Ishikawa (cell line): ENCODE results near the gene AKAP6.

Experiments used
- CEBPB ChIP-seq: IDR thresholded peaks from 2 replicates; pipeline ENCODE4 v1.6.1; 2012
- CREB1 ChIP-seq: IDR thresholded peaks from 2 replicates; pipeline ENCODE4 v1.6.1; 2012; ENCODE audit warnings: low read depth
- EGR1 ChIP-seq: IDR thresholded peaks from 2 replicates; pipeline ENCODE4 v1.6.1; 2012
- EP300 ChIP-seq: IDR thresholded peaks from 2 replicates; pipeline ENCODE4 v1.6.1; 2012; ENCODE audit warnings: borderline replicate concordance
- FOXM1 ChIP-seq: IDR thresholded peaks from 2 replicates; pipeline ENCODE4 v1.6.1; 2012; ENCODE audit warnings: low read depth, borderline replicate concordance
- NFIC ChIP-seq: IDR thresholded peaks from 2 replicates; pipeline ENCODE4 v1.6.1; 2012
- RAD21 ChIP-seq: IDR thresholded peaks from 2 replicates; pipeline ENCODE4 v1.6.1; 2012; ENCODE audit warnings: low read depth
- REST ChIP-seq: IDR thresholded peaks from 2 replicates; pipeline ENCODE4 v1.6.1; 2012; ENCODE audit warnings: low read depth, mild to moderate bottlenecking
- TAF1 ChIP-seq: IDR thresholded peaks from 2 replicates; pipeline ENCODE4 v1.6.1; 2012; ENCODE audit warnings: low read depth, mild to moderate bottlenecking
- TCF12 ChIP-seq: IDR thresholded peaks from 2 replicates; pipeline ENCODE4 v1.6.1; 2012; ENCODE audit warnings: low read depth
- TEAD4 ChIP-seq: IDR thresholded peaks from 2 replicates; pipeline ENCODE4 v1.6.1; 2012
- YY1 ChIP-seq: IDR thresholded peaks from 2 replicates; pipeline ENCODE4 v1.6.1; 2012; ENCODE audit warnings: low read depth
- ZBTB7A ChIP-seq: IDR thresholded peaks from 2 replicates; pipeline ENCODE4 v1.6.1; 2012; ENCODE audit warnings: low read depth
- TF ChIP-seq, protein P1 (sequence below): IDR thresholded peaks from 2 replicates; pipeline ENCODE4 v1.6.1; 2012
- TF ChIP-seq, protein P2 (sequence below): IDR thresholded peaks from 2 replicates; pipeline ENCODE4 v1.6.1; 2012

The AKAP6 gene

GRCh38 chr14:32367516-32367915 is 38.4 kb downstream of the AKAP6 start:
- no peak for TF ChIP-seq EP300
- TF ChIP-seq CREB1 = no peak
- TF ChIP-seq CEBPB = no peak
- TF ChIP-seq REST = no peak
- no peak for TF ChIP-seq FOXM1
- no peak for TF ChIP-seq TAF1
- TF ChIP-seq TCF12 = no peak
- no peak for TF ChIP-seq TEAD4
- TF ChIP-seq, protein P1, sequence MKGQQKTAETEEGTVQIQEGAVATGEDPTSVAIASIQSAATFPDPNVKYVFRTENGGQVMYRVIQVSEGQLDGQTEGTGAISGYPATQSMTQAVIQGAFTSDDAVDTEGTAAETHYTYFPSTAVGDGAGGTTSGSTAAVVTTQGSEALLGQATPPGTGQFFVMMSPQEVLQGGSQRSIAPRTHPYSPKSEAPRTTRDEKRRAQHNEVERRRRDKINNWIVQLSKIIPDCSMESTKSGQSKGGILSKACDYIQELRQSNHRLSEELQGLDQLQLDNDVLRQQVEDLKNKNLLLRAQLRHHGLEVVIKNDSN = no peak
- TF ChIP-seq EGR1 = no peak
- TF ChIP-seq, protein P2, sequence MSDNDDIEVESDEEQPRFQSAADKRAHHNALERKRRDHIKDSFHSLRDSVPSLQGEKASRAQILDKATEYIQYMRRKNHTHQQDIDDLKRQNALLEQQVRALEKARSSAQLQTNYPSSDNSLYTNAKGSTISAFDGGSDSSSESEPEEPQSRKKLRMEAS = no peak

GRCh38 chr14:32368107-32368506 is 39.0 kb downstream of the AKAP6 start:
- TF ChIP-seq, protein P2 = no peak
- no peak for TF ChIP-seq ZBTB7A
- no peak for TF ChIP-seq FOXM1
- TF ChIP-seq YY1 = no peak
- no peak for TF ChIP-seq TCF12
- no peak for TF ChIP-seq NFIC
- no peak for TF ChIP-seq EGR1
- TF ChIP-seq, protein P1 = no peak
- TF ChIP-seq TEAD4 = no peak
- TF ChIP-seq CEBPB = no peak
- no peak for TF ChIP-seq RAD21

GRCh38 chr14:32370714-32371113 is 41.6 kb downstream of the AKAP6 start:
- TF ChIP-seq EGR1 (no peak), TAF1 (no peak), YY1 (no peak), NFIC (no peak), REST (no peak), TCF12 (no peak)
- TF ChIP-seq, protein P1 = no peak

DNA sequence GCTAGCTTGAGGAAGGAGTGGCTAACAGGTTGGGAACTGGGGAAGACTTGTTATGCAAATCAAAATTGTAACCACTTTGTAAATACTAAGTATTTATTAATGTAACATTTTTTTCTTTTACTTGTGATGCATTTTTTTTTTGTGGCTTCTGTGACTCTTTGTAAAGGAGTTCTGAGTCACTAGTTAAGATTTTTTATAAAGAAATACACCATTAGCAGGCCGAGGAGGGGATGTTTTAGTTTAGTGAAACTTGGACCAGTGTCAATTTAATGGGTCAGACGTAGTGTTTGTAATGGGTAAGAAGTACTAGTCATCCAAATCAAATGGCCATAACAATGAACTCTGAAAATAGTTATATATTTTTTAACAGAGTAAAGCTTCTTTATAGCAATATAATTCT is 43.1 kb downstream of the AKAP6 start:
- no peak for TF ChIP-seq CREB1
- TF ChIP-seq, protein P1 = no peak
- TF ChIP-seq, protein P2 = no peak
- TF ChIP-seq EP300 = no peak
- no peak for TF ChIP-seq TCF12
- no peak for TF ChIP-seq RAD21
- TF ChIP-seq CEBPB = no peak
- no peak for TF ChIP-seq TEAD4
- no peak for TF ChIP-seq EGR1
- TF ChIP-seq NFIC = no peak
- no peak for TF ChIP-seq ZBTB7A
- no peak for TF ChIP-seq YY1
- TF ChIP-seq FOXM1 = no peak
- TF ChIP-seq REST = no peak
- TF ChIP-seq TAF1 = no peak
